HEK293T (cell line): Measurements from ENCODE around the gene MERTK.

ENCODE experiments used
- ARNT ChIP-seq: fragments of 450-650 bp; IDR thresholded peaks from 2 replicates; pipeline ENCODE4 v1.6.1; 2017; ENCODE audit warnings: mild to moderate bottlenecking
- BHLHE40 ChIP-seq: fragments of 450-650 bp; IDR thresholded peaks from 2 replicates; pipeline ENCODE4 v1.6.1; 2016; ENCODE audit warnings: mild to moderate bottlenecking, moderate library complexity, borderline replicate concordance
- ELF4 ChIP-seq: fragments of 450-650 bp; IDR thresholded peaks from 2 replicates; pipeline ENCODE4 v1.6.1; 2017; ENCODE audit warnings: antibody characterized with exemption
- HDGF ChIP-seq: fragments of 450-650 bp; IDR thresholded peaks from 2 replicates; pipeline ENCODE4 v1.6.1; 2017; ENCODE audit warnings: antibody characterized with exemption, borderline replicate concordance
- LEF1 ChIP-seq: fragments of 450-650 bp; IDR thresholded peaks from 2 replicates; pipeline ENCODE4 v1.6.1; 2017; ENCODE audit warnings: mild to moderate bottlenecking, borderline replicate concordance
- SP1 ChIP-seq: fragments of 450-650 bp; IDR thresholded peaks from 2 replicates; pipeline ENCODE4 v1.6.1; 2017

GRCh38 chr2:111970453-111970852 is 72.0 kb downstream of the MERTK start:
- no peak for TF ChIP-seq SP1
- TF ChIP-seq BHLHE40, result no peak
- no peak for TF ChIP-seq ARNT
- no peak for TF ChIP-seq LEF1
- no peak for TF ChIP-seq ELF4
- TF ChIP-seq HDGF, result no peak
